ENCODE results near the gene RASGRF2.
"Not testable (repeated sequence)": the region's sequence is repeated elsewhere in the genome, so short reads cannot be mapped to it uniquely, and the experiment has no call there.

Gene RASGRF2

DNA sequence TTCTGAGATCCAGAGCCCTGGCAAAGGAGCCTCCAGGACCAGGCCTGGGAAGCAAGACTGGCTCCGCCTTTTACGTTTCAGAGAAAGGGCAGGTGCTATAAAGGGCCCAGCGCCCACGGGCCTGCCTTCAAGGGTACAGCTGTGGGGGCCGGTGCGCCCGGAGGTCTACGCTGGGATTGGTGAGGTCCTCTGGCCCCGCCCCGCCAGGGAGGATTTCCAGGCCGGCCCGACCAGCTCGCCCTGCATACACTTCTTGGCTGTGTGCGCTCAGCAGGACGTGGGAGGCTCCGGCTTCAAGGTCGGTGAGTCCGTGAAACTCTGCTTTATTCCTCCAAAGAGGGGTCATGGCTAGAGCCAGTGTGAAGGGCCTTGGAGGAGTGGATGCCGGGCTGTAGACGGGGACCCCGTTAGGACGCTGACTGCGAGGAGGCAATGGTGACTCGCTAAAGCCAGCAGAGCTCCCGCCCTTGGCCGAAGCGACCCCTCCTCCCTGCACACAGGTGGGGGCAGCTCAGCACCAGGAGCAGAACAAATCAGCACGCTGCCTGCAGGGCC is 273.0 kb downstream of the RASGRF2 start, which contains the start of gene CKMT2:
CKMT2 (plus strand) TSS at position 243 of the 555 bp plus-strand sequence. CDS start 17,811 bp downstream, outside the sequence.
- in situ Hi-C loops (cut with MboI; ENCODE audit: low sequenced_read_pairs) = no loop called here

DNA sequence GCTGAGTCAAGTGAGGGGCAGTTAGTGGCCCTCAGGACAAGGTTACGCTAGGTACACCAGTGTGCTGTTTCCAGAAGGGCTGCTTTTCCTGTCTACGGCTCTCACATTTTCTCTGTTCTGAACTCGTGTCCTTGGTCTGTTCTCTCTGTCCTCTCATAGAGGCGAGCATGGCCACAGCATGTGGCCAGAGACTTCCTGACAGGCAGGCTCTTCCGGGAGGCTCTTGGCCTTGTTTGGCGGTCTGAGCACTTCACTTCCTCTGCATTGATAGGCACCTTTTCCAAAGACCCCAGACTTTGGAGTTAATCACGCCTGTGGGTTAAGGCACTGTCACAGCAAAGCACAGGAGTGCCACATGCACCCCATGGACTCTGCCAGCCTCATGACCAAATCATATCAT is 274.1 kb downstream of the RASGRF2 start:
- in situ Hi-C loops (cut with MboI; ENCODE audit: low sequenced_read_pairs) = no loop called here

DNA sequence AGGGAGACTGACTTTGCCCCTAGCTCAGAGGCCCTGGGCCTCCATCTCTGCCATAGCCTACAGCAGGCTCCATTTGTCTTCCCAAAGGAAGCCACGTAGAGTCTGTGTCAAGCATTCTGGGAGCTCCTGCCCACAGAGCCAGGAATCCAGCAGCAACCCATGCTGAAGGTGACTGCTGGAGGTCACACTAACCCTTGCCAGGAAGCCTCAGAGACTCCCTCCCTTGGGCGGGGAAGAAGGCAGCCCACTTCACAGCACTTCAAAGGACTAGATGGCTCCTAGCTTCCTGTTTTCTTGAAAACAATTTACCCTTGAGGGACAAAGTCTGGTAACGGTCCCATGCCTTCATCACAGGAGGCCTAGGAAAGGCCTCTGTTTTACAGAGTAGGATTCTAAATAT is 274.6 kb downstream of the RASGRF2 start:
- in situ Hi-C loops (cut with MboI; ENCODE audit: low sequenced_read_pairs) = no loop called here

DNA sequence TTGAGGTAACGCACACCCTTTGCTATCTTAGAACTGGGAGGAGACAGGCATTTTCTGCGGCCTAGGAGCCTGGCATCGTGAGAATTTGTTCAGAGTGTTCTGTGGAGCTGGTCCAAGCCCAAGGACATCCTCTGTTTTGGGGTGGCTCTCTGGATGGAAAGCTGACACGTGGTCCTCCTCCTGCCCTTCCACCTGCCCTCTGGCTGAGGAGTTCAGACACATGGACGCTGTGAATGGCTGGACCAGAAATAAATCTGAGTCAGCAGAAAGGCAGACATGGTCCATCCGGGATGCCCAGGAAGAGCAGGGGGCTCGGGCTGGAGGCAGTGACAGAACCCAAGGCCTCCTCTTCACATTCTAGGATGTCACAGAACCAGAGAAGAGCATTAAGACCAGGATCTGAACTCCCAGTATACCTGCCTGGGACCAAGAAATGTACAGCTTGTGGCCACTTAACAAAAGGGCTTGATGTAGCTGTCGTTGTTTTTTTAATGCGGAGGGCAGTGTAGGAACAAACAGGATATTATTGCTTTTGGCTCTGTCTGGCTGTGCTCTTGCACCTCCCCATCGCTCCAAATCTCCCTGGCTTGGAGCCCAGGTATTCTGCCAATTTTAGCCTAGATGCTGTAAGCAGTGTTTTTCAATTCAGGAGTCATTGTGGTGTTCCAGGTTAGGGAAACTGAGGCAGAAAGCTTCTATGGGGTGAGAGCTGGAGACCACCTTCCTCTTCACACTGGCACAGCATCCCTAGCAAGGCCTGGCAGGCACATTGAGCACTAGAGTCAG is 275.3 kb downstream of the RASGRF2 start:
- in situ Hi-C loops (cut with MboI; ENCODE audit: low sequenced_read_pairs) = no loop called here

DNA sequence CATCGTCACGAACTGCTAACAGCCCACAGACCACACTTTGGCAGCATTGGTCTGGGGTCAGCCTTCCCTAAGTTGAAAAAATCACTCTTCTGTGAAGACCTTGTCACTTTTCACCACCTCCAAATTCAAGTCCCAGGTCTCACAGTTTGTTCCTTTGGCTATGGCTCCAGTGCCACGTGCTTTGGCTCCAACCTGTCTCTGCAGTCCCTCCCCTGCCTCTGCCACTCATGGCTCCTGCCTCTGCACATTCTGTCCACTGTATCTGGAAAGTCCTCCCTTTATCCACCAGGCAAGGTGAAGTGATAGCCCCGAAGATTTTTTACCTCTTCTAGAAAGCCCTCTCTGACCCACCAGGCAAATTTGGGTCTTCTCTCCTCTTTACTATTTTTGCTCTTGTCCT is 278.3 kb downstream of the RASGRF2 start:
- in situ Hi-C loops (cut with MboI; ENCODE audit: low sequenced_read_pairs) = no loop called here

DNA sequence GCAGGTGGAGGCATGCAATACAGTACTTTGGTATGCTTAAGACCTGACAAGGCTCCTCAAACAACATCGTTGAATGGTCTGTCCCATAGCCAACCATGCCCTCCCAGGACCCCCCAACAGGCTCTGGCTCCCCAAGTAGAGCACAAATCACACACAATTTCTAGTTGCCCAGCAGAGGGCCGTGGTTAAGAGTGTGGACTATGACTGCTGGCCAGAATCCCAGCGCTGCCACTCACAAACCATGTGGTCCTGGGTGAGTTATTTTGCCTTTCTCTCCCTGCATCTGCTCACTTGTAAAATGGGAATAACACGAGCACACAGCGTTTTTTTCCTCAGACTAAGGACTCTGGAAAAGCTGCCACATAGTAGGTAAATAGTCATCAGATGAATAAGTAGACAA is 279.4 kb downstream of the RASGRF2 start:
- in situ Hi-C loops (cut with MboI; ENCODE audit: low sequenced_read_pairs) = no loop called here

DNA sequence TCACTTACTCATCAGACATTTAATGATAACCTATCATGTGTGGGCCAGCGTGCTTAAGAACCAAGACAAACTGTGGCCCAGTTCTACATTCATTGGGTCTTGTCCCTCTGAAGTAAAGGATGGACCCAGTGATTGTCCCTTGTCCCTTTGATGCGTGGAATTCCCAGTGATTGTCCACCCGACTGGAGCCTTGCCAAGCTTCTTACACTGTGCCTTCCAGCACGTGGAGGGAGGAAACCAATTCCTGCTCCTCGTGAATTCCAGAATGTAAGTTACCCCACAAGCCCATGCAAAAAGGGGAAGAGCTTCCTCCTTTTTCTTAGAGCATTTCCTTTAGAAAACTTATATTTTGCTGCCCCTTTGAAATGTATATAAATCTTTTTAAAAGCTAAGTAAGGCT is 280.8 kb downstream of the RASGRF2 start:
- in situ Hi-C loops (cut with MboI; ENCODE audit: low sequenced_read_pairs) = no loop called here

DNA sequence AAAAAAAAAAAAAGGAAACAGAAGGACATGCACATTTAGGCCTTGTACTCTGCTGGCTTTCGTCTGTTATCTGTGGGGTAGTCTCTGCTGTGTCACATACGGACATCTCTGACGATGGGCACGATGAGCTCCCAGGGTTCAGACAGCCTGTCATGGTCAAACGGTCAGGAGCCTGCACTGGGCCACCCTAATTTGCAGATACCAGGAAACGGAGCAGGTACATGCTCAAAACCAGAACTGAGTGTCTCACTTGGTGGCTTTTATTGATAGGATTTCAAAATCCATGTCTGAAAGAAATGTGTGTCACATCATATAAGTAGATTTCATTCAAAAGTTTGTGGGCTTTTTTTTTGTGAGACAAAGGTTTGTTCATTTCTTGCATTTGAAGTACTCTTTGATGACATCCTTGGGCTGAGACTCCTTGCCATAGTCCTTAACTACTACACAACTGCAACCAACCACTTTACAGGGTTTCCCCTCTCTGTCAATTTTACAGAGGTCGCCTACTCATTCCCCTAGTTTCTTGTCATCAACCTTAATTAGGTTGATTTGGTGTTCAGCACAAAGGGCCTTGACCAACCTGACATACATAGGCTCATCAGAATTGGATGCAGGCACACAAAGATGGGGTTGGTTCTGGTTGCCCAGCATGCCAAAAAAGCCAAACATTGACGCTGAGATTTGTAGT is 281.9 kb downstream of the RASGRF2 start:
- in situ Hi-C loops (cut with MboI; ENCODE audit: low sequenced_read_pairs) = no loop called here

DNA sequence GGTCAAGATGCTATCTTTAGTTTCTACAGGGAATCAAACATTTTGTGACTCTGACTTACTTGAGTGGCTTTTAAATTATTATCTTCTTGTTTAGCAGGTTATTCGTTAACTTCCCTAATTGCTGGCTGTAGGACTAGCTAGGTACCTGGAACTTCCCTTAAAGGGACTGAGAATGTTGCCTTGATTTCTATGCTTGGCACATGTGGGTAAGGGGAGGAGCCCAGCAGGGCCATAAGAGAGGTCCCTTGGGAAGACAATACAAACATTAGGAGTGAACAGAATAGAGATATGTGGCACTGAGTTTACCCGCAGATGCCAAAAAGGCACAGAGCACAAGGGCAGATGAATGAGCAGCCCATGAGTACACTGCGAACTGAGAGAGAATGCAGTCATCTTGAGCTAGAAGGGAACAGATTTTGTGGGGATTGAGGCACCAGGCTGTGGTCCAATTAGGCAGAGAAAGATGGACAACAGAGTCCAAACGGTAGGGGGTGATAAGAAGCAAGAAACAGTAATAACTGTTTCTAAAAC is 282.8 kb downstream of the RASGRF2 start:
- in situ Hi-C loops (cut with MboI; ENCODE audit: low sequenced_read_pairs) = no loop called here

DNA sequence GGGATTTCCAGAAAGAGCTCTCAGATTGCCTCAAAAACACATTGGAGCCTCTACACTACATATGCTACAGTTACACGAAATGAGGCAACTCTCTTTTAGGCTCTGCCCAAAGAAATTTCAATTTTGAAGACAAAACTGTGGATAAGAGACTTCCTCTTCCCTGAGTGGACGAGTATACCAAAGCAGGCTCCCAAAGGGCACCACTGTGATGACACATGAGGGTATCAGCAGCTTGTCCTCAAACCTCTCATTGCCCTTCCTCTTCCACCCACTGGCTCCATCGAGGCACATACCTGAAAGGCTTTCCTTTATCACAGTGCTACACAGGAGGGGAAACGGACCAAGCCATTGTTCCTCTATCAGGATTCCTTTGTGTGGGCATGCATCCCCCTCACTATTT is 284.3 kb downstream of the RASGRF2 start:
- in situ Hi-C loops (cut with MboI; ENCODE audit: low sequenced_read_pairs) = no loop called here

DNA sequence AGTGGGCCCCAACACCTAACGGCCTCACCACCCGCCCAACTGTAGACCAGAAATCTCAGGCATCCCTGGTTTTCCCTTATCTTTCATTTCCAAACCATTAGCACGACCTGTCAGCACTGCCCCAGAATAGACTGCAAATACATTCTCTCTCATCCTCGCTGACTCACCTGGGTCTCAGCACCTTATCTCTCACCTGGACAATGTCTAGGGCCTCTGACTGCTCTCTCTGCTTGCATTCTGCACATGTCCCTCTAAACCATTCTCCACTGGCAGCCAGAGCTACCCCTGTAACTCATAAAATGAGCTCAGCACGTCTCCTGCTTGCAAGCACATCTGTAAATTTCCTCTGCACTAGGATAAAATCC is 285.7 kb downstream of the RASGRF2 start:
- in situ Hi-C loops (cut with MboI; ENCODE audit: low sequenced_read_pairs) = no loop called here

DNA sequence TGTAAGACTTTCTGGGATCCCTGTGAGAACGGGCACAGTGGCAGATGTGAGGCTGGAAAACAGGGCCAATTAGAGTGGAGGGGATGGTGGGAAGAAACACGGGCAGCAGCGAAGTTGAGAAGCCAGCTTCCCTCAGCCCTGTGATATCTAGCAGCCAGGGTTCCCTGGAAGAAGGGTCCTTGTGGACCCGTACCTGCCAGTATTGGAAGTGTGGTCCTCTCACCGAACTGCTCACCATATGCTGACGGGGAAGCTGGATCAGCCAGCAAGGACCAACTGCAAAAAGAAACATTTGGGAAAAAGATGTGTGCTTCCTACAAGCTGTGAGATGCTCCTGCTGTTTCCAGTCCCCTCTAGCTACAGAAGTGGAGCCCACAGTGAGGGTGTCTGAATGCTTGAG is 286.5 kb downstream of the RASGRF2 start:
- in situ Hi-C loops (cut with MboI; ENCODE audit: low sequenced_read_pairs) = no loop called here

DNA sequence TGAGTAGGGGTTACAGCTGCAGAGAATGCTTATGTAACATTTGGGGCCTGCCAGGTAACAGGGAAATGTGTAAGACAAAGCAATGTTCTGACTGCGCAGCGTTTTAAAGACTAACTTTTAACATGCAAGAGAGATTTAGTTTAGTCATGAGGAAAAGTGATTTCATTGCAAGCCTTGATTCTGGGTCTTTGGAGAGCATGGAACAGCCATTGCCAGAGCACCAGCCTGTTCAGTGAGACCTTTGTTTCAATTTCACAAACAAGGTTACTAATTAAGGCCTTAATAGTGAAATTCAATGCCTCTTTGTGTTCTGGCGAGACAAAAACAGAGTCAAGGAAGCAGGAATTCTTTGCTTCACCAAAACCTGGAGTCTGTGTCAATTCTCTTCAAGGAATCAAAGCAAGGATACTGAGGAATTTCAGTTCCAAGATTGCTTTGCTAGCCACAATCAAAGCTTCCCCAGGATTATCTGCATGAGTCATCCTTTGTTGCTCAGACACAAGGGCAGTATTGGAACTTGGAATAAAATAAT is 287.3 kb downstream of the RASGRF2 start:
- in situ Hi-C loops (cut with MboI; ENCODE audit: low sequenced_read_pairs) = no loop called here

DNA sequence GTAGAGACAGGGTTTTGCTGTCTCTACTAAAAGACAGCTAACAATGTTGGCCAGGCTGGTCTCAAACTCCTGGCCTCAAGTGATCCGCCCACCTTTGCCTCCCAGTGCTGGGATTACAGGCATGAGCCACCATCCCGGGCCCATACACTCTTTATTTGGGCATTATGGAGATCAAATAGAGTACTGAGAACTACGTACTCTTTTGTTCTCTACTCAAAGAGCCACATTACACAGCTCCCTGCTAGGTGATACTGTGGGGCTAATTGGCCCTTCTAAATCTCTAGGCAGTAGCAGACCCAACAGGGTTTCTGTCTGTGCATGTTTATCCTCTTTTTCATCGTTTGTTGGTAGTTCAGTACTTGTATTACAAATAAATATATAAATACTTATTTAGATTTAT is 289.1 kb downstream of the RASGRF2 start:
- in situ Hi-C loops (cut with MboI; ENCODE audit: low sequenced_read_pairs) = no loop called here

DNA sequence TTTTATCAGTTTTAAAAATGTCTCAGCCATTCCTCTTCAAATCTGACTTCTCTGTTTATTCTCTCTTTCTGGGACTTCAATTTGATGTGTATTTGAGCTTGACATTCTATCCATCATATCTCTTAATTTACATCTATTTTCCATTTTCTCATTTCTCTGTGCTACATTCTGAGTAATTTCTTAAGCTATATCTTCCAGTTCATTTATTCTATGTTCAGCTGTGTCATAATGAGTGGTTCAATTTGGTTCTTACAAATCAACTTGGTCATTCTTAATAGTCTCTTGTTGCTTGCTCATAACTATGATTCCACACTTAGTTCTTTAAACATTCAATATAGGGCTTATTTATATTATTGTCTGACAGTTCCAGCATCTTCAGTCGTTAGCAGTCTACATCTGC is 289.8 kb downstream of the RASGRF2 start:
- in situ Hi-C loops (cut with MboI; ENCODE audit: low sequenced_read_pairs) = no loop called here

DNA sequence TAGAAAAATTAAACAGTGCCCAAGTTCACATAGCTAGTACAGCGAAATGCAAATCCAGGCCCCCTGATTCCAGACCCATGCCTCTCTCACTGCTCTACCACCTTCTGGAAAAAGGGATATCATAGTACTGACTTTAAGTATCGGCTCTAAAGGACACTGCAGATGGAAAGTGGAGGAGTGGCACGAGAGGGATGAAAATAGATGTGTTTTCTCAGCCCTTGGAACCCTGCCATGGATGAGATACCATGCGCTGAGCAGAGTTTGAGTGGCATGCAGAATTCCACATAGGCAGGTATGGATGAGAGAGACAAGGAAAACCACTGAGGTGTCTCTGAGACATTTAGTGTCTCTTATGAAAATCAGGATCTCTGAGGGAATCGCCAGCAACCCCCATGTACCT is 291.8 kb downstream of the RASGRF2 start:
- in situ Hi-C loops (cut with MboI; ENCODE audit: low sequenced_read_pairs) = no loop called here

DNA sequence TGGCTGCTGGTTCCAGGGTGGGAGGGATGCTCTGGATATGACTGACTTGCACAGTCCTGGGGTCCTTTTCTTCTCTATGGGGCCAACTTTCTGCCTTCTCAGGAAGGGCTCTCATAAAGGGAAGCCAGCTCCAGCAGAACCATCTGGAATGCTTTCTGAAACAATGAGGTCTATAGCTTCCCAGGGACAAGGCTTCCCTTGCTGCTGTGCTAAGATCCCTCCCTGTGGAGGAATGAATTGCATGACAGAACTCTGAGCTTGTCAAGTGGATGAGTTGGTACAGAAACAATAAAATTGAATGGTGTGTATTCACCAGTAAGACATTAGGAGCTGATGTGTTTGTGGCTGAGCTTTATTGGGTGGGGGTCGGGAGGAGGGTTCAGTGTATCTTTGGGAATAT is 292.7 kb downstream of the RASGRF2 start:
- in situ Hi-C loops (cut with MboI; ENCODE audit: low sequenced_read_pairs) = no loop called here

DNA sequence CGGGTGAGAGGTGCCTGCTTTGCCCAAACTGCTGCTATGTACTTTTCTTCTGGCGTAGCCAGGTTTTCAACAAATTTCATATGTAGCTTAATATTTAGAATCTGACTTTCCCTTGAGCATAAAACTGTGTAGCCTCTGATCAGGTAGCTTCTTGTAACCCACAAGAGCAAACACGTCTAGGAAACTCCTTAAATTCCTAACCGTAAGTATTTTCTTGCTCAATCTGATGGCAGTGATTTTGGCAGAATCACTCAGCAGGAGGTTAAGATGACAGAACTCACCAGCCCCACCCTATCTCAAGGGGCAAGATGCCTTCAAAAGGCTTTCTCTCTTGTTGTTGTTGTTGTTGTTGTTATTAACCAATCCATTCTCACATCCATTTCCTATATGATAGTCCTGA is 293.7 kb downstream of the RASGRF2 start:
- in situ Hi-C loops (cut with MboI; ENCODE audit: low sequenced_read_pairs) = no loop called here

DNA sequence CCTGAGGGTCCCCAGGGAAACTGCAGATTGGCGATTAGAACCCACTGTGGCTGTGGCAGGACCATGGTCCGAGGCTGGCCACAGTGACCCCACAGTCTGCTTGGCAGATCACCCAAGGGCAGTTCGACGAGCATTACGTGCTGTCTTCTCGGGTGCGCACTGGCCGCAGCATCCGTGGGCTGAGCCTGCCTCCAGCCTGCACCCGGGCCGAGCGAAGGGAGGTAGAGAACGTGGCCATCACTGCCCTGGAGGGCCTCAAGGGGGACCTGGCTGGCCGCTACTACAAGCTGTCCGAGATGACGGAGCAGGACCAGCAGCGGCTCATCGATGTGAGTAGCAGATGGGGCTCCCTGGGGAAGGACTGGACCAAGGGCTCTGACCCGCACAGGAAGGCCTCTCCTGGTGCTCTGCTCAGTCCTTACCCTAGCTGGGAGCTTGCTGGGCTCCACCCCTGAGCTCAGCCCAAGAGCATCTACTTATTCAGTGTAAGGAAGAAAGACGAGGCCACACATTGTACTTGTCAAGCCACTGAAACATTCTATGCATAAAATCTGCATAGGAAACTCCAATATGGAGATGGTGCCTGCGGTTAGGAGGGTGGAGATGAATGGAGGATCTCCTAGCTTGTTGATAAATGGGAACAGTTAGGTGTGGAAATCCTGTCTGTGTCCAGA is 294.9 kb downstream of the RASGRF2 start:
- in situ Hi-C loops (cut with MboI; ENCODE audit: low sequenced_read_pairs) = no loop called here

DNA sequence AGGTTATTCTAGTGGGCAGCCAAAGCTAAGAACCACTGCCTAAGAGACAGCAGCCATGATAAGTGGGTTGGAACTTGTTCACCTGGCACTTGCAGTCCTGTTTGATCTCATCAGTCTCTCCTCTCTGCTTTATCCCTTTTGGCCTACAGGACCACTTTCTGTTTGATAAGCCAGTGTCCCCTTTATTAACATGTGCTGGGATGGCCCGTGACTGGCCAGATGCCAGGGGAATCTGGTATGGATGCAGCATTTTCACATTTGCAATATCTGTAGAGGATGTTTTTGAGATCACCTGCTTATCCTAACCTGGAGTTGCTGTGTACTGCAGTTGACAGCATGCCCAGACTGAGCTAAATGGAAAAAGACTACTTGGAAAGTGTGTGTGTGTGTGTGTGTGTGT is 296.6 kb downstream of the RASGRF2 start:
- in situ Hi-C loops (cut with MboI; ENCODE audit: low sequenced_read_pairs) = no loop called here

DNA sequence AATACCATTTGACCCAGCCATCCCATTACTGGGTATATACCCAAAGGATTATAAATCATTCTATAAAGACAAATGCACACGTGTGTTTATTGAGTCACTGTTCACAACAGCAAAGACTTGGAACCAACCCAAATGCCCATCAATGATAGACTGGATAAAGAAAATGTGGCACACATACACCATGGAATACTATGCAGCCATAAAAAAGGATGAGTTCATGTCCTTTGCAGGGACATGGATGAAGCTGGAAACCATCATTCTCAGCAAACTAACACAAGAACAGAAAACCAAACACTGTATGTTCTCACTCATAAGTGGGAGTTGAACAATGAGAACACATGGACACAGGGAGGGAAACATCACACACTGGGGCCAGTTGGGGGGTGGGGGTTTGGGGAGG is 302.6 kb downstream of the RASGRF2 start:
- in situ Hi-C loops (cut with MboI; ENCODE audit: low sequenced_read_pairs) = not testable (repeated sequence)
